Neural progenitor cell (in vitro differentiated cells): ENCODE measurements around the gene TMEM87B.

Source experiments
- CTCF ChIP-seq: fragments of 200-600 bp; sonication (generic); IDR thresholded peaks from 2 replicates; pipeline ENCODE4 v1.5.1; 2017; ENCODE audit warnings: antibody characterized with exemption, mild to moderate bottlenecking
- EZH2 ChIP-seq: fragments of 200-600 bp; sonication (generic); IDR thresholded peaks from 2 replicates; pipeline ENCODE4 v1.6.1; 2017; ENCODE audit warnings: antibody characterized with exemption, mild to moderate bottlenecking, moderate library complexity
- EZH2phosphoT487 ChIP-seq: fragments of 200-600 bp; sonication (generic); IDR thresholded peaks from 2 replicates; pipeline ENCODE4 v1.6.1; 2017; ENCODE audit warnings: antibody characterized with exemption

GRCh38 chr2:112164876-112165275, 109.8 kb downstream of the TMEM87B start:
- no peak for TF ChIP-seq EZH2phosphoT487
- no peak for TF ChIP-seq CTCF
- no peak for TF ChIP-seq EZH2
